Left kidney (tissue), 2 donors: ENCODE results near the gene SMAGP. TPM values are rescaled to one million over a fixed set of nuclear protein-coding genes. Genes with fewer than 3 reads are reported as not detected.

ENCODE experiments used
- DNase-seq: peaks from one replicate; pipeline ENCODE4 v3.0.0-alpha.2; 2013
- polyA plus RNA-seq: library from polyadenylated mRNA; unstranded; fragments of 120-200 nt; gene quantifications from one replicate; pipeline ENCODE4 v1.2.1, GENCODE V29; 2013; ENCODE audit not compliant: insufficient read length

SMAGP gene
- polyA plus RNA-seq, 1 donor, result 21.7 TPM

- no peak for DNase-seq
These were observed 71.4 kb downstream of the SMAGP start for GRCh38 chr12:51198568-51199365.

GRCh38 chr12:51197736-51198567, 72.3 kb downstream of the SMAGP start:
- no peak for DNase-seq

DNA sequence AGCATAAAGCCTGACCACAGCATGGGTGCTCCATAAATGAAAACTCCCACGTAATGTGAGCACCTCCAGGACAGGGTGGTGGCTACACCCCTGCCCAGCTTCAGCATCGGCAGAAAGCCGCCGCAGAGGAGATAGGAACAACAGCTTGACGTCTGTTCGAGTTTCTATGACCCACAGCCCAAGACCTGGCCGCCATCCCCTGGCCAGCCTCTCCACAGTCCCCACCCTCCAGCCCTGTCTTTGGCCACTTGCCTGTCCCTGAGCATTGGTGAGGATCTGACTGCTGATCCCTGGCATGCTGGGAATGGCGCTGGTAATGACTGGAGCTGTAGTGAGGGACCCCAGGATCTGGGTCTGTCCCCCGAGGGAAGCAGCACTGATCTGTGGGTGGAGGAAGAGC, 73.7 kb downstream of the SMAGP start:
- no peak for DNase-seq

GRCh38 chr12:51195841-51196240, 74.4 kb downstream of the SMAGP start:
- DNase-seq, result no peak

Other genes starting within 250 kb of the SMAGP start
- gene SLC11A2, start 244.0 kb downstream of the SMAGP start, polyA plus RNA-seq, result 71.9 TPM
- 153 TPM for gene LETMD1, start 222.1 kb downstream of the SMAGP start, polyA plus RNA-seq
- 45.0 TPM for gene CSRNP2, start 186.8 kb downstream of the SMAGP start, polyA plus RNA-seq
- gene TFCP2, start 97.3 kb downstream of the SMAGP start, polyA plus RNA-seq, result 62.7 TPM
- gene POU6F1, start 52.4 kb downstream of the SMAGP start, polyA plus RNA-seq, result 8.8 TPM
- 271 TPM for gene DAZAP2, start 31.6 kb downstream of the SMAGP start, polyA plus RNA-seq
- 3.2 TPM for gene BIN2, start 53.8 kb upstream of the SMAGP start, polyA plus RNA-seq
- not detected for gene CELA1, start 76.3 kb upstream of the SMAGP start, polyA plus RNA-seq
- gene GALNT6, start 121.0 kb upstream of the SMAGP start, polyA plus RNA-seq, result 6.3 TPM
- 6.2 TPM for gene SLC4A8, start 154.4 kb upstream of the SMAGP start, polyA plus RNA-seq